IMR-90 (cell line): Measurements from ENCODE around the gene JAK1. TPM values are rescaled to one million over a fixed set of nuclear protein-coding genes. Genes with fewer than 3 reads are reported as not detected.
A peak's percentile ranks its signal among the peaks of the same experiment; 100 is the strongest.

Source experiments
- ATAC-seq: fragments of 200-7000 bp; cut with Tn5 transposase; 2 replicates; pipeline ENCODE4 v1.9.1; 2020; ENCODE audit warnings: low read depth, mild to moderate bottlenecking, moderate library complexity
- BruUV-seq: library from RNA; stranded (reverse); fragments of 400-500 nt; replicated peaks from 2 replicates; lab custom pipeline; 2021; lab: Mats Ljungman, UMichigan
- CTCF ChIA-PET: fragments of 300-600 bp; formaldehyde crosslinking; extraction: SDS; loops from one replicate; lab custom pipeline; 2021; ENCODE audit warnings: antibody characterized with exemption; lab: Yijun Ruan, JAX
- POLR2A ChIA-PET: fragments of 300-600 bp; sonication (Branson Sonifier 250); formaldehyde crosslinking; loops from one replicate; lab custom pipeline; 2022; ENCODE audit warnings: antibody characterized with exemption; ENCODE audit not compliant: unreplicated experiment; lab: Charles Lee
- DNase-seq: peaks from one replicate; pipeline ENCODE4 v3.0.0; 2013
- H2AFZ ChIP-seq: replicated peaks from 2 replicates; pipeline ENCODE3; 2013; ENCODE audit warnings: low read length, mild to moderate bottlenecking; ENCODE audit not compliant: poor library complexity
- H2AK5ac ChIP-seq: 2 replicates; pipeline ENCODE4 v1.6.1; 2013; ENCODE audit warnings: low read depth, low read length, inconsistent platforms
- H2AK9ac ChIP-seq: replicated peaks from 2 replicates; pipeline ENCODE3; 2013; ENCODE audit warnings: mild to moderate bottlenecking, low read depth, low read length, moderate library complexity; ENCODE audit not compliant: poor library complexity
- H2BK120ac ChIP-seq: 2 replicates; pipeline ENCODE4 v1.6.1; 2013; ENCODE audit warnings: low read depth, low read length, inconsistent platforms
- H2BK15ac ChIP-seq: 3 replicates; pipeline ENCODE4 v1.6.1; 2013; ENCODE audit warnings: low read depth, low read length, inconsistent platforms
- H2BK20ac ChIP-seq: 2 replicates; pipeline ENCODE4 v1.6.1; 2013; ENCODE audit warnings: low read depth, mild to moderate bottlenecking, inconsistent platforms, low read length, moderate library complexity
- H2BK5ac ChIP-seq: 2 replicates; pipeline ENCODE4 v1.6.1; 2013; ENCODE audit warnings: mild to moderate bottlenecking, low read depth, low read length, inconsistent platforms; ENCODE audit not compliant: poor library complexity, severe bottlenecking
- H3K14ac ChIP-seq: replicated peaks from 2 replicates; pipeline ENCODE4 v1.6.1; 2013; ENCODE audit warnings: low read depth, low read length, inconsistent platforms
- H3K18ac ChIP-seq: 2 replicates; pipeline ENCODE4 v1.6.1; 2013; ENCODE audit warnings: low read depth, low read length, control low read depth
- H3K23ac ChIP-seq: 2 replicates; pipeline ENCODE4 v1.6.1; 2013; ENCODE audit warnings: low read depth, low read length, inconsistent platforms
- H3K27ac ChIP-seq: 2 replicates; pipeline ENCODE4 v1.5.1; 2013; ENCODE audit warnings: mild to moderate bottlenecking, control low read depth, low read length; ENCODE audit not compliant: insufficient read depth
- H3K27me3 ChIP-seq: 2 replicates; pipeline ENCODE4 v1.6.1; 2013; ENCODE audit warnings: low read length; ENCODE audit not compliant: control insufficient read depth, insufficient read depth
- H3K36me3 ChIP-seq: 2 replicates; pipeline ENCODE4 v1.6.1; 2013; ENCODE audit warnings: low read length, mixed read lengths; ENCODE audit not compliant: control insufficient read depth, insufficient read depth
- H3K4ac ChIP-seq: 2 replicates; pipeline ENCODE4 v1.6.1; 2013; ENCODE audit warnings: low read depth, low read length, inconsistent platforms
- H3K4me1 ChIP-seq: 2 replicates; pipeline ENCODE4 v1.6.1; 2013; ENCODE audit warnings: low read length, mixed read lengths; ENCODE audit not compliant: control insufficient read depth, insufficient read depth
- H3K4me2 ChIP-seq: 2 replicates; pipeline ENCODE4 v1.6.1; 2013; ENCODE audit warnings: low read depth, mild to moderate bottlenecking, control low read depth, low read length, moderate library complexity
- H3K4me3 ChIP-seq: 2 replicates; pipeline ENCODE4 v1.5.1; 2013; ENCODE audit warnings: low read depth, mild to moderate bottlenecking, control low read depth, low read length, moderate library complexity; ENCODE audit not compliant: insufficient read depth
- H3K56ac ChIP-seq: 2 replicates; pipeline ENCODE4 v1.6.1; 2013; ENCODE audit warnings: low read length, inconsistent platforms; ENCODE audit not compliant: insufficient read depth; ENCODE audit errors: extremely low read depth
- H3K79me1 ChIP-seq, 2 experiments: 2 replicates each; pipeline ENCODE4 v1.6.1; 2013; ENCODE audit warnings: low read length in 2 of 2, inconsistent platforms in 1 of 2, low read depth in 1 of 2
- H3K9ac ChIP-seq: 2 replicates; pipeline ENCODE4 v1.6.1; 2013; ENCODE audit warnings: low read depth, low read length, control low read depth
- H3K9me1 ChIP-seq: 2 replicates; pipeline ENCODE4 v1.6.1; 2013; ENCODE audit warnings: low read length, inconsistent platforms; ENCODE audit not compliant: insufficient read depth
- H3K9me3 ChIP-seq: 2 replicates; pipeline ENCODE4 v1.6.1; 2013; ENCODE audit warnings: low read length; ENCODE audit not compliant: control insufficient read depth, insufficient read depth
- H4K20me1 ChIP-seq: 2 replicates; pipeline ENCODE4 v1.6.1; 2013; ENCODE audit warnings: low read length, inconsistent platforms; ENCODE audit not compliant: insufficient read depth
- H4K5ac ChIP-seq: 2 replicates; pipeline ENCODE4 v1.6.1; 2013; ENCODE audit warnings: mild to moderate bottlenecking, low read depth, low read length, control low read depth
- H4K8ac ChIP-seq, 2 experiments: 2 replicates each; pipeline ENCODE4 v1.6.1; 2013; ENCODE audit warnings: low read depth in 2 of 2, low read length in 2 of 2, control low read depth in 1 of 2, inconsistent platforms in 1 of 2
- H4K91ac ChIP-seq: 2 replicates; pipeline ENCODE4 v1.6.1; 2013; ENCODE audit warnings: low read depth, low read length, inconsistent platforms; ENCODE audit not compliant: insufficient read depth
- FOS ChIP-seq: fragments of 150-350 bp; IDR thresholded peaks from 2 replicates; pipeline ENCODE4 v1.6.1; 2016; ENCODE audit warnings: low read depth, low read length
- MAFK ChIP-seq: IDR thresholded peaks from 2 replicates; pipeline ENCODE4 v1.6.1; 2012; ENCODE audit warnings: low read depth, low read length, improper control_type of control experiment
- RCOR1 ChIP-seq: IDR thresholded peaks from 2 replicates; pipeline ENCODE4 v1.6.1; 2012; ENCODE audit warnings: mild to moderate bottlenecking, low read length, improper control_type of control experiment; ENCODE audit not compliant: insufficient replicate concordance
- WGBS, 2 experiments: methylation state at CpG; one replicate each; pipeline versions ENCODE4 v1.1.5 to v1.1.7; 2013; ENCODE audit warnings: missing lambda C conversion rate in 2 of 2; ENCODE audit not compliant: insufficient read length in 1 of 2; ENCODE audit errors: extremely low coverage in 2 of 2; 5-methylcytosine and 5-hydroxymethylcytosine counted together
- dilution Hi-C: fragments of 300-500 bp; cut with HindIII; formaldehyde crosslinking; loops from one replicate; pipeline ENCODE4 v1.14.3; 2018; ENCODE audit warnings: low sequenced_read_pairs; ENCODE audit not compliant: unreplicated experiment
- in situ Hi-C: fragments of 300-500 bp; cut with MboI; formaldehyde crosslinking; loops from 3 replicates; pipeline ENCODE4 v1.14.3; 2019; ENCODE audit warnings: low sequenced_read_pairs, inconsistent platforms, mixed read lengths
- intact Hi-C: fragments of 100-400 bp; cut with micrococcal nuclease; formaldehyde crosslinking; loops from 2 replicates; pipeline ENCODE4 v1.10.0; 2022
- polyA plus RNA-seq, 3 experiments: library from polyadenylated mRNA; depleted of rRNA; stranded (reverse); fragments of >200 nt; gene quantifications; 2 replicates each; pipeline ENCODE4 v1.2.3, GENCODE V29; 2012; ENCODE audit warnings: low replicate concordance in 1 of 3
- total RNA-seq: library from RNA; depleted of rRNA; stranded (reverse); fragments of >200 nt; gene quantifications from 2 replicates; pipeline ENCODE4 v1.2.3, GENCODE V29; 2012
- TF ChIP-seq, protein P1 (sequence below): fragments of 150-350 bp; IDR thresholded peaks from 2 replicates; pipeline ENCODE4 v1.6.1; 2017; ENCODE audit warnings: mild to moderate bottlenecking, antibody characterized with exemption, low read length, low read depth
- TF ChIP-seq, protein P2 (sequence below): conservative IDR thresholded peaks from 2 replicates; pipeline ENCODE4 v1.5.1; 2012; ENCODE audit warnings: mild to moderate bottlenecking, low read depth, low read length, improper control_type of control experiment

Gene JAK1
- total and polyA plus RNA-seq, 2 of the 4 experiments (the other 2 are of a cell fraction) = 76.9 to 103 TPM

DNA sequence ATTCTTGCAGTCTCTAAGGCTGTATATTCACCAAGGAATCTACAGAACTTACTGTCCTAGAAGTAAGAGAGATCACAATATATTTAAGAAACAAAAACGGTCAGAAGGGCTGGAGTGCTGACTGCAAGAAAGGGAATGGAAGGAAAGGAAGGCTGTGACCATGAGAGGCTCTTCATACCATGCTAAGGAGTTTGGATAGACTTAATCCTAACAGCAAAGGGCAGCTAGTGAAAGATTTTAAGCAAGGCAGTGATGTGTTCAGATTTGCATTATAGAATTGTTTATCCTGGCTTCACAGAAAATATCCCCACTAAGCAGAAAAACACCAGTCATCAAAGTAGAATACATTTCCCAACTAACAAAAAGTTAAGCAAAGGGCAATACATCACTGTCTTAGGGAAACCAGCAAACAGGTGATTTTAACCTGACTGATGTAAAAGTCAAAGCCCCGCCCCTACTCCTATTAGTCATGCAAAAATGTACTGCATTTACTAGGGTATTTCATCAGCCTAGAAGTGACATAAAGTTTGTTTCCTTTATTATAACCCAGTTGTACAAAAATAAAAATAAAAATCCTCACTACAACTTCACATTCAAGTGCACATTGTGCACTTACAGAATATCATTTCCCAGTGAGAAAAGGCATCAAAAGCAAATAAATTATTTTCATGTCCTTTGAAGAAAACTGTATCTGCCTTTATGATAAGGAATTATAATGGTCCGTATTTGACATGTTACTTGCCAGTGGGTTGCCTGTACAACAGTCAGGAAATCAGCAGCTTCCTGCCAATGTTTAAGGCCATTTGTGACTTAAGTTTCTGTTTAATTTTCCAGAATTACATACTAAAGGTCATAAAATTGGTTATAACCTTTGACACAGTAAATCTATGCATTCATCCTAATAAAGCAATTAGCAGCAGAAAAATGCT is 17.2 kb downstream of the JAK1 start:
- Histone ChIP-seq H3K9me1 (peaks cover 12% of the 10 kb centered on the region), H3K9me3 (no peaks in the 10 kb centered on the region), H3K4ac (no peak overlapping the region; the same call in 1 of the 2 replicates), H3K14ac (no peak overlapping the region), H2BK120ac (no peak overlapping the region), H3K27me3 (no peaks in the 10 kb centered on the region), H4K5ac (no peak overlapping the region), H3K9ac (no peak overlapping the region), H3K56ac (no peak overlapping the region), H3K27ac (no peak overlapping the region), H3K4me2 (no peak overlapping the region), H3K36me3 (no peaks in the 10 kb centered on the region), H2BK5ac (no peak overlapping the region), H4K91ac (no peak overlapping the region), H2BK20ac (no peak overlapping the region), H3K23ac (no peak overlapping the region), H3K18ac (no peak overlapping the region), H4K8ac (no peak overlapping the region), H2AFZ (no peak overlapping the region), H3K79me1 (peaks cover 23 to 67% of the 10 kb centered on the region in 2 experiments), H2BK15ac (no peak overlapping the region), H3K4me1 (peaks cover 2% of the 10 kb centered on the region), H4K20me1 (peaks cover 50% of the 10 kb centered on the region), H2AK5ac (no peak overlapping the region), H3K4me3 (no peak overlapping the region), H2AK9ac (no peak overlapping the region)
- in situ Hi-C loops = no loop called here
- ATAC-seq (peak; percentile 35), DNase-seq (no peak)
- ChIA-PET POLR2A (no interaction called here), CTCF (no interaction called here)
- no TSS peak for BruUV-seq
- dilution Hi-C loops = no loop called here
- no CpG with 5 or more reads among the region's 3 CpGs for whole genome bisulfite sequencing, 2 experiments
- intact Hi-C loops = loop anchor here (2.0 kb wide), 1 partner anchor 16 kb away; no protein-coding TSS in a partner anchor
- TF ChIP-seq FOS = no peak
- TF ChIP-seq, protein P1, sequence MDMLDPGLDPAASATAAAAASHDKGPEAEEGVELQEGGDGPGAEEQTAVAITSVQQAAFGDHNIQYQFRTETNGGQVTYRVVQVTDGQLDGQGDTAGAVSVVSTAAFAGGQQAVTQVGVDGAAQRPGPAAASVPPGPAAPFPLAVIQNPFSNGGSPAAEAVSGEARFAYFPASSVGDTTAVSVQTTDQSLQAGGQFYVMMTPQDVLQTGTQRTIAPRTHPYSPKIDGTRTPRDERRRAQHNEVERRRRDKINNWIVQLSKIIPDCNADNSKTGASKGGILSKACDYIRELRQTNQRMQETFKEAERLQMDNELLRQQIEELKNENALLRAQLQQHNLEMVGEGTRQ = no peak
- 0 out of 2 replicates have a peak, but pooled peaks have one; percentile 4 for TF ChIP-seq MAFK
- no peak for TF ChIP-seq RCOR1
- TF ChIP-seq, protein P2, sequence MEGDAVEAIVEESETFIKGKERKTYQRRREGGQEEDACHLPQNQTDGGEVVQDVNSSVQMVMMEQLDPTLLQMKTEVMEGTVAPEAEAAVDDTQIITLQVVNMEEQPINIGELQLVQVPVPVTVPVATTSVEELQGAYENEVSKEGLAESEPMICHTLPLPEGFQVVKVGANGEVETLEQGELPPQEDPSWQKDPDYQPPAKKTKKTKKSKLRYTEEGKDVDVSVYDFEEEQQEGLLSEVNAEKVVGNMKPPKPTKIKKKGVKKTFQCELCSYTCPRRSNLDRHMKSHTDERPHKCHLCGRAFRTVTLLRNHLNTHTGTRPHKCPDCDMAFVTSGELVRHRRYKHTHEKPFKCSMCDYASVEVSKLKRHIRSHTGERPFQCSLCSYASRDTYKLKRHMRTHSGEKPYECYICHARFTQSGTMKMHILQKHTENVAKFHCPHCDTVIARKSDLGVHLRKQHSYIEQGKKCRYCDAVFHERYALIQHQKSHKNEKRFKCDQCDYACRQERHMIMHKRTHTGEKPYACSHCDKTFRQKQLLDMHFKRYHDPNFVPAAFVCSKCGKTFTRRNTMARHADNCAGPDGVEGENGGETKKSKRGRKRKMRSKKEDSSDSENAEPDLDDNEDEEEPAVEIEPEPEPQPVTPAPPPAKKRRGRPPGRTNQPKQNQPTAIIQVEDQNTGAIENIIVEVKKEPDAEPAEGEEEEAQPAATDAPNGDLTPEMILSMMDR = no peak
